Measurements from ENCODE around the gene SLC25A21.

Gene SLC25A21

DNA sequence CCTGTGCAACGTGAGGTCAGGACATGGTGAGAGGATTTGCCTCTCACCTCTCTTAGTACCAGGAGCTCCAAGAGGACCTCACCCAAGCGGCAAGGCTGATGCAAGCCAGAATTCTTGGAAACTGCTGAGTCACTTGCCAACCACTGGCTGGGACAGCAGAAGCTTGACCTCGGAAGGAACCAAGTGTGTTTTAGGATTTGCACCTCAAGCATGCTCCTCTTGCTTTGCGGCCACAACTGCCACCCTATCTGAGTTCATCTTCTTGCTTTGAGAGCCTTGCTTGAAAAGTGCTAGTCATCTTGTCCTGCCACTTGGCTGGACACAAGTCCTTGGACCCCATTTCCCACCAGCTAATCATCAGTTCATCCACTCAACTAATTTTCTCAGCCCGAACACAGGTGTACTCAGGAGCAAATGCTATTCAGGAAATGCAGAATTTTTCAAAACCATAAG lies 195.8 kb downstream of the SLC25A21 start:
- DNase-seq, result no peak

DNA sequence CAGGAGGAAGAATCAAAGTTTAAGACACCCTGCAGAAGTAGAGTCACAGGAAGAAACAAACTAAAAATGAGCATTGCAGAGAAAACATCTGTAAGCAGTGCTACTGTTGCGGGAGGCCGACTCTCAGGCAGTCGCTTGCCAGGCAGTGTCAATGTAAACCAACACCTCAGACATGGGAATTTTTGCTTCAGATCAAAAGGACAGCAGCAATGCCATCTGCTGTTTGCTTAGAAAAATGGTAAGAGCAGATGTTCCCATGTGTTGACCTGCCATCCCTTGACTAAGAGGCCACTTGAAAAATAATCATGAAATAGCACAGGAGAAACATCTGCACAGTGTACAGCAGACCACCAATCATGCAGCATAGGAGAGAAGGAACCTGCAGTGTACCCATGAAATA lies 196.6 kb downstream of the SLC25A21 start:
- DNase-seq, result no peak

DNA sequence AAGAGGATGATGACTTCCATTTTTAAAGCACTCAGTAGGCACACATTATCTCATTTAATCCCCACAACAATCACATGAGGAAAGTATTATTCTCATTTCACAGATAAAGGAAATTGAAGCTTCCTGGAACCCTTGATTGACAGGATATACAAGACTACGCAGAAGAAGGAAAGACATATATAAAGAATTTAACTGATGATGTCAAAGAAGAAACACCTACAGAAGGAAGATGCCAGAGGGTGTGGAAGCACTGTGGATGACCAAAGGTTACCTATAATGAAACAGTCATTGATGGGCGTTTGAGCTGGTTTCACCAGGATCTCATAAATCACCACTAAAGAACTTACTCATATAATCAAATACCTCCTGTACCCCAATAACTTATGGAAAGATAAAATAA lies 197.4 kb downstream of the SLC25A21 start:
- no peak for DNase-seq

DNA sequence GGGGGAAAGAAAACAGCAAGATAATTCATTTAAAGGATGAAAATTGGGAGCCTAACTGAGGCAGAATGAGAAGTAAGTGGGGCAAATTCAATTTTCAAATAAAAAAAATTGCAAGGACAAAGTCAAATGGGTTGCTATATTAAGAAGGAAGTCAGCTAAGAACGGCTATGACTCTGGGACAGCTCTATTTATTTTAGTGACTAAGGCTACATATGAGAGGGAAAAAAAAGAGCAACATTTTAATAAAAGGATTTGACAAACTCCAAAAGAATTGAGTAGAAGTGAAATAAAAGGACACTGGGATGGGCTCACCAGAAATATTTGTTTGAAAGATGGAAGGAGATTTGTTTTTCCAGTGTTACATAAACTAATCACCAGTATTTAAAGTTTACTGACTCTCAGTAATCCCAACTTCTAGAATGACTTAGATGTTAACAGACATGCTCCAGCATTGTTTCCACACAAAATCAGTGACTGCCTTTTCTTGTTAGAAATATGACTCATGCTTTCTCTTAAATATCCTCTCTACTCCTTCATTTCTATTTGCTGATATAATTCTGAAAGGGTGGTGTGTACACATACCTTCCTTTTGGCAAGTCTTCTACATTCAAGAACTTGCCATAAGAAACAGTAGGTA lies 198.5 kb downstream of the SLC25A21 start:
- DNase-seq, result no peak

DNA sequence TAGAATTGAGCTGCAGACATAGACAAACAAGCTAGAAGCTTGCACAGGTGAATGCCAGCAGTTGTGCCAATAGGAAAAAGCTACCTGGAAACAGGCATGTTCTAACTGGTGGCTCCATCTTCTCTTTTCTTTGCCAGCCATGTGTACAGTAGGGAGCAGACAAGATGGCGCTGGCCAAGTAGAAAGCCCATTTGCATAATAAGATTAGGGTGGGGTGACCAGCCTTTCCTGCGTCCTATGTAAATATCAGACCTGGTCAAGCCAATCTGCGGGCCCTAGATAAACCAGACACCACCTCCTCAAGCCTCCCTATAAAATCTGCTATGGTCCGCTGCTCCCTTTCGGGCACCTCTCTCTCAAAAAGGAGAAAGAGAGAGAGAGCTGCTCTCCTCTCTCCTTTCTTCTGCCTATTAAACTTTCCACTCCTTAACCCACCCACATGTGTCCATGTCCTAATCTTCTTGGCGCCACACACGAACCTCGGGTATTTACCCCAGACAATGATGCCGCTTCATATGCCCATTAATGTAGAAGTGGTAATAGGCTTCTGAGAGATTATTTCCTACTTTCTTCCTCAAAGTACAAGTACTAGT lies 201.0 kb downstream of the SLC25A21 start:
- no peak for DNase-seq

DNA sequence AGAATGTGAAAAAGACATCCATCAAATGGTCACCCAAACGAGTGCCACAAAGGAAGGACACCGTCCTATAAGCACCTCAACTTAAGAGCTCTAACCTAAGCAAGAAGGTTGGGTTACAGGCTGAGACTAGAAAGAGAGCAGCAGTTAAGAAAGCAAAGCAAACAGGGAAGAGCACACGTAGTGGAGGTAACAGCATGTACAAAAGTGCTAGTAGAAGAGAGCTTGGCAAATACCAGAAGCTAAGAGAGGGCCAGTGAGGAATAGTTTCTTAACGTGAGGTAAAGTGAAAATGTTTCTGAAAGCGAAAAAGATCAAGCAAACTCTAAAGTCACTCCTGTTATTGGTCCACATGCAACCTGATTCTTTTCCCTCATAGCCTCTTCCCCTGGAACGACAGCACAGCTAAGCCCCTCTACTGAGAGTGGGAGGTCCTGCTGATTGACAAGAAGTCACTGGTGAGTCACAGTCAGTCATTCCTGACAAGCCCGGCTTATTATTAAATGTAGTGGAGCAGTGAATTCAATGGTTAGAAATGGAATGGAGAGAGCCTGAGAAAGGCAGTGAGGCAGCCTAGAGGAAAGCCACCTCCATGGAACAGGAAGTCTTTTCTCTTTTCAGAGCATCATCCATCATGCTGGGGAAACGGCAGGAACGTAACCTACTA lies 204.4 kb downstream of the SLC25A21 start:
- no peak for DNase-seq

DNA sequence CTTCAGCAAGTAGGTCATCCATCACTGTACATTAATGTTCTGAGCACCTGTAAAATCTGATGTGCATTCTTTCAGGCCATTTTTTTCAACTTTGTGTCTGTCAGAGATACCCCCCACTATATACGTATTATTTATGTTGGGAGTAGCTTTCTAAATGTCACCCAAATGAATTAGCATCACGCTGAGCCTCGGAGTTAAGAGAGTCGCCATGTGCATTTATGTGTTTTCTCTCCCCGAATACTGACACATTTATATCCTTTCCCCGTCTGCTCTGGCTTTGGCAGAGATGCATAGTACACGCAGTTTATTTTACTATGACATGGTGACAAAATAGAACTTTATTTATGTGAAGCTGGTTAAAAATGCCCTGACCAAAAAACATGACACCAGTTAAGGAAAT lies 216.4 kb downstream of the SLC25A21 start:
- no peak for DNase-seq

DNA sequence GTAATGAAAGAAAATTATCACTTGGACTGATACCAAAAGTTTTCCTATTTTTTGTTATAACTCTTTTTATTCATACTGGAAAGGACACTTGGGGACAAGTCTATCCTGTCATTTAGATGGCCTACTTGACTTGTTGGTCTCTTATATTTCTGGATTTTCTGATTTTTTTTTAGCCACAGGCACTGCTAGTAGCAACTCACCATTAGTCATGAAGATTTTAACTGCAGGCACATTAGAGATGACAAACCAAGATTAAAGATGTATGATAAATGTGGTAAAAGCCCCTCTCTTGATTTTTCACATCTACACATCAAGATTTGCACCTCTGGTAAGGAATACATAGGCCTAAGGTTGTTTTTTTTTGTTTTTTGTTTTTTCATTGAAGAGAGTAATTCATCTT lies 217.0 kb downstream of the SLC25A21 start:
- DNase-seq, result no peak

DNA sequence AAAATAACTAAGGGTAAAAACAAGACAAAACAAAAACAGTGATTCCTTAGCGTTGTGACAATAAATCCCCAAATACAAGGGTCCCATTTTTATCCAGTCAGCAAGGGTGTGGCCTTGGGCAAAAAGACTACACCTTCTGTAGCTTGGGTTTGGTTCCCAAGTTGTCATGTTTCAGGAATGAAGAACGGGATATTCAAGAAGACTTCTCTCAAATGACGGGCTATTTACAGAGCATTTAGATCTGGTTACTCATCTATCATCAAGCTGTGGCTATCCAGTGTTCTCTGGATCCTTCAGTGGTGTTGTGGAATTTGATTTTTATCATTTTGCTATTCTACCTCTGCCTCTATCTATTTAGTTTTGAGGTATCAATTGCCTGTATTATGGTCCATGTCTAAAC lies 219.7 kb downstream of the SLC25A21 start:
- no peak for DNase-seq

DNA sequence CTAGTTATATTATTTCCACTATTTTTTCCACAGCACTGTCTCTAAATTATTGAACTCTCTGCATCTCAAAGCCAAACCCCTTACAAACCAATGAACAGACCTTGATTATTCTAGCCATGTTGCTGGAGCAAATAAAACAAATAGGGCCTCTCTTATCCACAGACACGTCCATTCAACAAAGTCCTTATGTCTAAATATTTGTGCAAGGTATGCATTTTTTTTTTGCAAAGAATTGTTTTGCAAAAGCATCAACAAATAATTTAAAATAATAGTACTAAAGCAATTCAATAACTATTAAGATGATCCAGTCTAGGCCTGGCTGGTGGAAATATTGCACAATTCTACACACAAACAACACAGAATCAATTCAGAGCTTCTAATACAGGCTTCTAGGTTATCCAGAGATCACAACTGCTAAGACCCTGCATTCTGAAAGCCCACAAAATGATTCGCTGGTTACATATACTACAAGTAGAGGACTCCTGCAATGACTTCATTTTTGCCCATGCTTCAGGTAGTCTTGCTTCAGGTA lies 221.0 kb downstream of the SLC25A21 start:
- DNase-seq, result no peak

DNA sequence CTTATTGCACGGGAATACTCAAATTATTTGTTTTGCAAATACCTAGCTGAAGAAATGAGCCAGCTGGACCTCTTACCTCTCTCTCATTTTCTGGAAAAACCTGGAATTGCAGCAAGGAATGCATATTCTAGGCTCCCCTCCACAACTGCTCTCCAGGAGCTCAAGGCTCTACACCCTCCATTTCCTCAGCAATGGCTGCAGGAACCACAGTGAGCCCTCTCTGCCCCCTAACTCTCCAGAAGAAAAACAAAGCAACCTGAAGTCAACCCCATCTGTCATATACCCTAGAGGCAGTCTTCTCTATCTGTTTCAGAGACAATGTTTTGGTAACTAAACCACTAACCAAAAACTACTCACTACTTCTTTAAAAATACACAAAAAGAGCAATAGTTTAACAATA lies 221.6 kb downstream of the SLC25A21 start:
- no peak for DNase-seq

DNA sequence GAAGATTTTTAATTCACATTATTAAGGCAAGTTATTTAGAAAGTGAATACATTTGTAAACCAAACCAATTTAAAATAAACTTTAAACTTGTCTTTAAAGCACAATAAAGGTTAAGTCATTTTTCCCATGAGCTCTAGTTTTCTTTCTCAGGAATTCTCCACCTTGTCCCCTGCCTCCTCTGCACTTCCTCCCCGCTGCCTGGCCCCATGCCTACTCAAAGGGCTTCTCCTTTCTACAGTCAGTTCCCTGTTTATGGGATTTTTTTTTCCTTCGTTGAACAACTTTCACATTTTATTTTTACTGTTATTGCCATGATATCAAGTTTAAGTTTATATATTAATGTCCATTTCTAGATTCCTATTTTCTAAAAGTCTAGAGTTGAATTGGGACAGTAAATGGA lies 223.0 kb downstream of the SLC25A21 start:
- DNase-seq, result no peak

DNA sequence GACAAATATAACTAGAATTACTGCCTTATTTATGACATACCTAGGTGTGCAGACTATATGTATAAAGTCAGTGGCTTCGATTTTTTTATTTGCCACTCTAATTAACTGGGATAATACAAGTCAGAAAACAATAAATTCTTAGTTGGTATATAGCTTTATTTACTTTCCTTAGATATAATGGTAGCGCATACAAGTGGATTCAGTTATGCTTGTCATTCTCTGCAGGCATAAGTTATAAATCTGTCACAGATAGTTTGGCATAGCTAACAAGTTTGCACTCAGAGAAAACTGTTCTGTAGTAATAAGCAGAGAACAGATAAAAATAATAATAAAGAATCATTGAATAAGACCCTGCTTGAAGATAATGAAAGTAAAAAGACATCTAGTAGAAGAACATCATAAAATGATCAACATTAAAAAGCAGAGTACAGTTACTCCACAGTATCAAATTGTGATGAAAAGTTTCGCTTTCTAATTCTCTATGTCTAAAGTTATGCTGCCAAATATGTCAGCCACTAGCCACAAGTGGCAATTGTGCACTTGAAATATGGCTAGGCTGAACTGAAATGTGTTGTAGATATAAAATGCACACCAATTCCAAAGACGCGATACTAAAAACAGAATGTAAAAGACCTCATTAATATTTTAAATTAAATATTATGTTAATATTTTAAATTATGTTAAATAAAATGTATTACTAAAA lies 224.1 kb downstream of the SLC25A21 start:
- no peak for DNase-seq

DNA sequence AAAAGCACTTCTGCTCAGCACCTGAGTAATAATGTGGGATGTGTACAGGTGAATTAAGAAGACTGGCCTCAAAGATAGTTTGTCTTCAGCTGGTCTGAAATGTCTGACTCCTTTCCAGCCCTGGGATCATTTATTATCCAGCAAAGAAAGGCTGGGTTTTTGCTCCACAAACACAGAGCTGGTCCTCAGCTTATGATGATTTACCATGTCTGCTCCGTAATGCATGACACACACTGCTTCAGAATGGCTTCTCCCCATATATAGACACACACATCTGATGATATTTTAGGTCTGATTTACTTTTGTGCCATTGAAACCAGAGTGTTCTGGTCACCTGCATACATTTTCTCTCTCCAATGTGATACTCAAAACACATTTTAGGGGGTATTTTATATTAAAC lies 225.0 kb downstream of the SLC25A21 start:
- DNase-seq, result no peak

DNA sequence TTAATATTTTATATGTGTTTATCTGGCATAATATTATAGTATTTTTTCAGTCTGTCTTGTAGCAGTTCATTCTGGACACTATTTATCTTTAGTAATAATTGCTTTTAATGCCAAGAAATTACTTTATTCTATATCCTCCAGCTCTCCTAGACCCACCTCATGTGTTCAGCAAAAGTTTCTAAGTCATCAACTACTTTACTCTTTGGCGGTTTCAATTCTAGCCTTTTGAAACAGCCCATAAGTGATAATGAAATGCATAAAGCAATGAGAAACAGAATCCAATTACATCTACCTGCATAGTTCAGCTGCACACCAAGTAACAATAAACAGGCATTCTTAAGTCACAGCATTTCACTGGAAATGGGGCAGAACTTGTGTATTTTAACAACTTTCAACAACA lies 225.5 kb downstream of the SLC25A21 start:
- no peak for DNase-seq

DNA sequence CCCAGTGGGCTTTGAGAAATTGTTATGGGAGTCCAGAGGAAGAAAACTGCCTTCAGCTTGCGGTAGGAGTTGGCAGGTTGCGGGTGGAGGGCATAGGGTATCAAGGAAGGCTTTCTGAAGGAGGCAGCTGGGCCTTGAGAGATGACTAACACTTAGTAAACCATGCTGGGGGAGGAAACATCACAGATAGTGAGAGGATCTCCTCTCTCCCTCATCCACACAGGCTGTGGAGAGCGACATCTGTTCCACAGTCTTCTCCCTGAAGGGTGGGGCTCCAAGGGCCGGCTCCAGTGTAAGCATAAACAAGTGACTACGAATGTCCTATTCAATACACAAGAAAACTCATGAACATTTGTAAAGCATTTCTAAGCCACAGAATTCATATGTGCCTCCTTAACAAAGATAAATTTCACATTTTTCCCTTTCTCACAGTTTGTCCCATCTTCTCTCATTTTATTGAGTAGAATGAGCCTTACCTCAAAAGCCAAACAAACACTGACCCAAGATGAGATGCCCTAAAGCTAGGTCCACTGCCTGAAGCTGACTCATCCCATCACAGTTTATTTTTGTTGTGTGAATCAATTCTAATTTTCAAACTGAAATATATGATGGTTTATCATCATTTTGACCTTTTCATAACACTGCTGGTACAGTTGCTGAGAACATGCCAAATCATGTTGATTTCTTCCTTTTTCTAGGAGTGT lies 227.9 kb downstream of the SLC25A21 start:
- DNase-seq, result no peak

DNA sequence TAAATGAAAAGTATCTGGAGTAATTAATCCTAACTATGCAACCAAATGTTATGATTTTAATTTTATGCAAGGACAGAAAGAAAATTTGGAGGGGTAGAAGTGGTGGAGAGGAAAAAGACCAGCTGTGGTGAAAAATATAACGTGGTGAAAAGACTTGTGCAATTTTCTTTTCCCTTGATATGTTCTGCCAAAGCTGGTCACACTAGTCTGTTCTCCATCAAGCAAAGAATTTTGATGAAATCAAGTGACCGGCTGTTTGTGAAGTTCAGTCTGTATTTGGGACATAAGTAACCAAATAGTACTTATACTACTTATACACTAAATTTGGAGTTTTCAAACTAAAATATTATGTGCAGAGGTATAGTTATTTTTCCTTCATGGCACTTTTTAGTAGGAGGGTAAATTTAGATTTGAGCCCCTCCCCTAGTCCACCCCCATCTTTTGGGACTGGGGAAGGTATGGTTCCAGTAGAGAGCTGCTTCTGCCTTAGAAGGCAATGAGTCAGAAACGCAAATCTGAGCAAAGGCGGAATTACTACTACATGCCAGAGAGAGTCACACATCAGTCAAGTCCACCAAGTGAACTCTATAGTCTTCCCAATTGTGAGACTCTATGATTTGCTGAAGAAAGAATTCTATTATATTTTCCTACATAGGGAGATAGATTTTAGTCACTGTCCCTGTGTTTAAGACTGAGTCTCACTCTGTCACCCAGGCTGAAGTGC lies 229.7 kb downstream of the SLC25A21 start:
- no peak for DNase-seq

DNA sequence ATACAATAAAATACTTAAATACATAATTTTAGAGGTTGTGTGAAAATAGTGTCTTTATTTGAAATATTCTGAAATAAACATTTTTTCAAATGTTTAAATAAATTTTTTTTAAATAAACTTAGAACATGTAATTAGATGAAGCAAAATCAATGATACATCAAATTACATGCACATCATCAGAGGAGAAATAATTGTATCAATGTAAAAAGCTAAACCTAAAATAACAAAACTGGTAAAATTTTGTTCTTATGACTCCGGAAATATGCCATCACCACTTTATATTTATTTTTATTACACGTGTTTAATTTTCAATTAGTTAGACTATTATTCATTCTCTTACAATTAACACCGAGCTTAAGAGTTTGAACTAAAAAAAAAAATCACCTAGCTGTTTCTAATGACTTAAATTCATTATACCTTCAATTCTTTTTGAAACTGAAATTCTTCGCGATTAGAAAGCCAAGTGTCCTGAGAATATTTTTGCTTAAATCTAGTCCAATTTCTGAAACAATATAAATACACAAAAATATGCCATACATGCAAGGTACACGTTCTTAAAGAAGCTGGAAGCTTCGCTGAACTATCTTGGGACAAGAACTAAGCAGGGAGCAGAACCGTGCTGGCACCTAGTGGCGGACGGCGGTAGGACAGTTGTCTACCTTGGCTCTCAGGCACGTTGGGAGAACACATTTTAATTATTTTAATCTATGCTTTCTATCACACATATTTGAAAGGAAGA lies 230.5 kb downstream of the SLC25A21 start:
- peak; percentile 75 for DNase-seq

DNA sequence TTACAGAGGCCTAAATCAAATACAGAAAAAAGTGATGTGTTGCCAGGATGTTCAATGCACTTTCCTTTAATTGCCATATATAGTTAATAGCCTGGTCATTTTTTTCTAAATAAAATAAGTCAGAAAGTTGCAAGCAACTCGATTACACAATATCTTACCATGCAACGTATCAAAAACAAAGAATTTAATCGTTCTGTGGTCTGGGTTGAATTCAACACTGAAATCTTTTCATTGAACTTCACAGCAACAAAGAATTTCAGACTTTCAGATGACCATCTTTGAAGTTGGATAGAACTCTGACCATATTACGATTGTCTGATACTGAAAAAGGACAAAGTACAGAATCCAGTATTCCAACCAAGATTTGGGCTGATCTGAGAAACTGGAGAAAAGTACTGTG lies 231.9 kb downstream of the SLC25A21 start:
- DNase-seq, result no peak

DNA sequence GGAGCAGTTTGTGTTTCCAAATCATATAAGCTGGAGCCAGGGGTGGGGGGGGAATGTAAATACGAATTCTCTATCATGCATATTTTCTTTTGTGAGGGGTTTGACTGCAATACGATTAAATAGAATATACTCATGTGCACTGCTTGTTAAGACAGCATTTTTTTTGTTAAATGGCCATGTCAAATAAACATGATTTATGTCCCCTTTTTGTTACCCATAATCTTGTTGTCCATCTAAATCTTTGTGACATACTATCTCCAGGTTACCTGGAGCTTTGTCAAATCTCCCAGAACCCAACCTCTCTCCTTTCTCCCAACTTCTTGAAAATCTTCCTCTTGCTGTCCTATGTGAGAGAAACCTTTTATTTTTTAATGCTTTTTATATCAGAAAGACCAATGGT lies 233.1 kb downstream of the SLC25A21 start:
- no peak for DNase-seq

DNA sequence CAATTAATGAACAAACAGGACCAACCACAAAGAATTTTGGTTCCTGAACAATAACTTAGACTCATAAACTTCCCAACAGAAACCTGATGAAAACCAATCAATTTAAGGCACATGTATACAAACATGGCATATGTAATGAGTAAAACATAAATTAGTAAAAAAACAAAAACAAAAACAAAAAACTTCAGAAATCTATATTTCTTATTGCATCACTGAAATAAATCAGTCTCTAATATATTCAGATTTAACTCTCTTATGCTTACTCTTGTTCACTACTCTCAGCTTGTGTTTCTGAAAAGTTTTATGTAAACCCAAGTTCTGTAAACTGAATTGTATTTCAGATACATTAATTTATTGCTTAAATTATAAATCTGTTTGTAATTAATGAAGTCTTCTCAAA lies 233.7 kb downstream of the SLC25A21 start:
- no peak for DNase-seq
